ENCODE results near the gene MAOA.

DNA sequence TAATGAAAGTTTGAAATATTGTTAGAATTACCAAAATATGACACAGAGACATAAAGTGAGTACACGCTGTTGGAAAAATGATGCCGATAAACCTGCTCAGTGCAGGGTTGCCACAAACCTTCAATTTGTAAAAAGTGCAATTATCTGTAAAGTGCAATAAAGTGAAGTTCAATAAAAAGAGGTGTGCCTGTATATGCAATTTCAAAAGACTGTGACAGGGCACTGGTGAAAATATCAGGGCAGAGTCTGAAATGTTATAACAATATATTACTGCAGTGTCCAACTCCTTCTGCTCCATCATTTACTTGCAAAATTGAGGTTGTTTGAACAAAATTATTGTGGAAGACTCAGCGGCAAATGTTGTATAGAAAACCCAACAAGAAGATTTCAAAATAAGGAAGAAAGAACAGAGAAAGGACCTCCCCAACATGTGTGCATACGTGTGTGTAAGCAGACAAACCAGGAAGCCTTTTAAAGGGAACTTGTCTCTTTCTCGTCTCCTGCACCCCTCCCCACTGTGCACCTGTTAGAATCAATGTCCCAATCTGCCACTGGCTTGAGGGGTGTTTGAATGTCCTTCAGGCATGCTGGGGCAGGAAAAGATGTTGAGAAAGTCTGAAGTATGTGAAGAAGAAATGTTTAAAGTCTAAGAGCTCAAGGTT lies 130.0 kb downstream of the MAOA start:
- no peak for TF ChIP-seq EZH2phosphoT487 (IDR thresholded peaks at IDR 0.05; ENCODE audit: insufficient read depth, low read depth)
- no peak for TF ChIP-seq EZH2 (IDR thresholded peaks at IDR 0.05; ENCODE audit: insufficient read depth, poor library complexity, severe bottlenecking)
